Mesenchymal stem cell (in vitro differentiated cells and primary cell): ENCODE data around the gene GFRA1.
"Not testable (repeated sequence)": the region's sequence is repeated elsewhere in the genome, so short reads cannot be mapped to it uniquely, and the experiment has no call there.

ENCODE experiments used
- DNase-seq: peaks from one replicate; pipeline ENCODE4 v3.0.0-alpha.2; 2013
- H2AFZ ChIP-seq: one replicate; pipeline ENCODE4 v1.6.1; 2013; ENCODE audit warnings: low read depth, mild to moderate bottlenecking, control low read depth, inconsistent platforms, low read length, moderate library complexity
- H2AK5ac ChIP-seq: 2 replicates; pipeline ENCODE4 v1.6.1; 2013; ENCODE audit warnings: low read length, moderate library complexity, mild to moderate bottlenecking, inconsistent platforms; ENCODE audit not compliant: severe bottlenecking
- H2BK120ac ChIP-seq: one replicate; pipeline ENCODE4 v1.6.1; 2013; ENCODE audit warnings: low read depth, mild to moderate bottlenecking, inconsistent platforms, low read length, moderate library complexity
- H2BK12ac ChIP-seq, 2 experiments: one replicate each; pipeline ENCODE4 v1.6.1; 2013; ENCODE audit warnings: inconsistent platforms in 2 of 2, low read length in 2 of 2, mild to moderate bottlenecking in 2 of 2, moderate library complexity in 2 of 2, control low read depth in 1 of 2
- H2BK15ac ChIP-seq: one replicate; pipeline ENCODE4 v1.6.1; 2013; ENCODE audit warnings: mild to moderate bottlenecking, low read depth, inconsistent platforms; ENCODE audit not compliant: poor library complexity, severe bottlenecking
- H2BK5ac ChIP-seq: 2 replicates; pipeline ENCODE4 v1.6.1; 2013; ENCODE audit warnings: low read depth, mild to moderate bottlenecking, low read length, control low read depth, inconsistent platforms; ENCODE audit not compliant: poor library complexity, severe bottlenecking
- H3K14ac ChIP-seq, 2 experiments: one replicate each; pipeline ENCODE4 v1.6.1; 2013; ENCODE audit warnings: inconsistent platforms in 2 of 2, low read length in 2 of 2, control low read depth in 1 of 2, mild to moderate bottlenecking in 1 of 2, moderate library complexity in 1 of 2
- H3K18ac ChIP-seq, 2 experiments: one replicate each; pipeline ENCODE4 v1.6.1; 2013; ENCODE audit warnings: inconsistent platforms in 2 of 2, low read length in 2 of 2, control low read depth in 1 of 2, low read depth in 1 of 2, mild to moderate bottlenecking in 1 of 2
- H3K23ac ChIP-seq, 2 experiments: one replicate each; pipeline ENCODE4 v1.6.1; 2013; ENCODE audit warnings: inconsistent platforms in 2 of 2, low read length in 2 of 2, mild to moderate bottlenecking in 2 of 2, moderate library complexity in 2 of 2, control low read depth in 1 of 2
- H3K27ac ChIP-seq: 2 replicates; pipeline ENCODE4 v1.5.1; 2013; ENCODE audit warnings: mild to moderate bottlenecking, moderate library complexity, low read length, control low read depth, inconsistent platforms; ENCODE audit not compliant: poor library complexity, severe bottlenecking
- H3K27me3 ChIP-seq, 2 experiments: 2 replicates each; pipeline versions ENCODE4 v1.6.1 to v1.7.0; 2013; ENCODE audit warnings: low read length in 2 of 2, mild to moderate bottlenecking in 2 of 2, moderate library complexity in 2 of 2, control low read depth in 1 of 2, inconsistent platforms in 1 of 2; ENCODE audit not compliant: control insufficient read depth in 1 of 2, insufficient read depth in 1 of 2
- H3K36me3 ChIP-seq, 2 experiments: 2 replicates each; pipeline versions ENCODE4 v1.6.1 to v1.7.0; 2013; ENCODE audit warnings: low read length in 2 of 2, control low read depth in 1 of 2, inconsistent platforms in 1 of 2, low read depth in 1 of 2, mild to moderate bottlenecking in 1 of 2; ENCODE audit not compliant: insufficient read depth in 2 of 2, control insufficient read depth in 1 of 2
- H3K4ac ChIP-seq, 2 experiments: one replicate each; pipeline ENCODE4 v1.6.1; 2013; ENCODE audit warnings: inconsistent platforms in 2 of 2, low read length in 2 of 2, mild to moderate bottlenecking in 2 of 2, moderate library complexity in 2 of 2, control low read depth in 1 of 2, low read depth in 1 of 2
- H3K4me1 ChIP-seq: 2 replicates; pipeline ENCODE4 v1.6.1; 2013; ENCODE audit warnings: low read depth, low read length, control low read depth; ENCODE audit not compliant: control insufficient read depth, insufficient read depth
- H3K4me2 ChIP-seq: 2 replicates; pipeline ENCODE4 v1.6.1; 2013; ENCODE audit warnings: low read length, mild to moderate bottlenecking, inconsistent platforms; ENCODE audit not compliant: poor library complexity, severe bottlenecking
- H3K4me3 ChIP-seq, 2 experiments: 2 replicates each; pipeline versions ENCODE4 v1.5.1 to v1.7.0; 2013; ENCODE audit warnings: low read length in 2 of 2, mild to moderate bottlenecking in 2 of 2, control low read depth in 1 of 2, low read depth in 1 of 2; ENCODE audit not compliant: insufficient read depth in 1 of 2
- H3K79me1 ChIP-seq: replicated peaks from 2 replicates; pipeline ENCODE4 v1.6.1; 2013; ENCODE audit warnings: mild to moderate bottlenecking, control low read depth, low read length, inconsistent platforms; ENCODE audit not compliant: poor library complexity, severe bottlenecking
- H3K9ac ChIP-seq: 2 replicates; pipeline ENCODE4 v1.7.0; 2013; ENCODE audit warnings: mild to moderate bottlenecking, low read length, moderate library complexity
- H3K9me3 ChIP-seq: 2 replicates; pipeline ENCODE4 v1.7.0; 2013; ENCODE audit warnings: mild to moderate bottlenecking, low read length; ENCODE audit not compliant: control insufficient read depth
- H4K8ac ChIP-seq: one replicate; pipeline ENCODE4 v1.6.1; 2013; ENCODE audit warnings: inconsistent platforms, mild to moderate bottlenecking, low read length, moderate library complexity
- H4K91ac ChIP-seq: one replicate; pipeline ENCODE4 v1.6.1; 2013; ENCODE audit warnings: mild to moderate bottlenecking, low read length, inconsistent platforms
- WGBS: methylation state at CpG from one replicate; pipeline ENCODE4 v1.1.7; 2013; ENCODE audit warnings: mixed read lengths; 5-methylcytosine and 5-hydroxymethylcytosine counted together

Gene GFRA1

DNA sequence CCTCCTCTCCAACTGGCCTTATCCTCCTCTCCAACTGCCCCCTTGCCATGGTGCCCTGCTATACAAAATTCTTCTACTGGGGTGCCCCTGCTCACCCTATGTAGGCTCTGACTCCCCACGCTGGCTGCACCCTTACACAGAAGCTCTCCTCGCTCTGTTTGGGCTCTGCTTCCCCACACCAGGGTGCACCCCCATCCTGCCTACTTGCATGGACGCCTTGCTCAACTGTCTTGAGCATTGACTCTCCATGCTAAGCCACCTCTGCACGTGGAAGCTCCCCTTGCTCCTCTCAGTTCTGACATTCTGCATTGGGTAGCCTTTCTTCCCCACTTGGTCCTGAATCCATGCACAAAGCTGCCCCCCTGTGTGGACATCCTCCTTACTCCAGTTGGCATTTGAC lies 231.1 kb downstream of the GFRA1 start:
- no peak overlapping the region for H4K91ac ChIP-seq
- no peak overlapping the region for H2BK15ac ChIP-seq
- no peaks in the 10 kb centered on the region for H3K36me3 ChIP-seq
- no peak overlapping the region for H3K14ac ChIP-seq
- no peaks in the 10 kb centered on the region for H3K9me3 ChIP-seq
- H3K4ac ChIP-seq: no peak overlapping the region
- H3K27me3 ChIP-seq: peaks cover 0 to 7% of the 10 kb centered on the region in 2 experiments
- no peak overlapping the region for H3K4me3 ChIP-seq
- H2AFZ ChIP-seq: no peak overlapping the region
- no peak overlapping the region for H2BK120ac ChIP-seq
- peaks cover 4% of the 10 kb centered on the region for H3K4me1 ChIP-seq
- no peaks in the 10 kb centered on the region for H3K79me1 ChIP-seq
- no peak overlapping the region for H4K8ac ChIP-seq
- H3K4me2 ChIP-seq: no peak overlapping the region
- H2BK12ac ChIP-seq: no peak overlapping the region
- 81% methylated on average over 4 of the region's 4 CpGs for WGBS
- H2BK5ac ChIP-seq: no peak overlapping the region
- H3K18ac ChIP-seq: peak overlapping the region in 1 of 2 experiments; percentile 44
- no peak overlapping the region for H2AK5ac ChIP-seq
- H3K9ac ChIP-seq: no peak overlapping the region
- no peak overlapping the region for H3K27ac ChIP-seq
- H3K23ac ChIP-seq: no peak overlapping the region
- no peak for DNase-seq

- no peak overlapping the region for H2BK12ac ChIP-seq
- H3K27ac ChIP-seq: no peak overlapping the region
- no peaks in the 10 kb centered on the region for H3K27me3 ChIP-seq
- peaks cover 2% of the 10 kb centered on the region for H3K4me1 ChIP-seq
- no peak overlapping the region for H4K91ac ChIP-seq
- H3K18ac ChIP-seq: no peak overlapping the region
- no peak overlapping the region for H2AFZ ChIP-seq
- H3K9ac ChIP-seq: no peak overlapping the region
- no peak for DNase-seq
- no peaks in the 10 kb centered on the region for H3K79me1 ChIP-seq
- no peak overlapping the region for H2AK5ac ChIP-seq
- no peak overlapping the region for H3K23ac ChIP-seq
- H3K4me2 ChIP-seq: no peak overlapping the region
- H3K4me3 ChIP-seq: no peak overlapping the region
- H2BK5ac ChIP-seq: no peak overlapping the region
- H3K9me3 ChIP-seq: no peaks in the 10 kb centered on the region
- H3K4ac ChIP-seq: no peak overlapping the region
- H2BK120ac ChIP-seq: no peak overlapping the region
- no peaks in the 10 kb centered on the region for H3K36me3 ChIP-seq
- H2BK15ac ChIP-seq: no peak overlapping the region
- H3K14ac ChIP-seq: no peak overlapping the region
- no peak overlapping the region for H4K8ac ChIP-seq
- 89% methylated on average over 5 of the region's 6 CpGs for WGBS
These were observed 233.4 kb downstream of the GFRA1 start for GRCh38 chr10:116039612-116040011.

DNA sequence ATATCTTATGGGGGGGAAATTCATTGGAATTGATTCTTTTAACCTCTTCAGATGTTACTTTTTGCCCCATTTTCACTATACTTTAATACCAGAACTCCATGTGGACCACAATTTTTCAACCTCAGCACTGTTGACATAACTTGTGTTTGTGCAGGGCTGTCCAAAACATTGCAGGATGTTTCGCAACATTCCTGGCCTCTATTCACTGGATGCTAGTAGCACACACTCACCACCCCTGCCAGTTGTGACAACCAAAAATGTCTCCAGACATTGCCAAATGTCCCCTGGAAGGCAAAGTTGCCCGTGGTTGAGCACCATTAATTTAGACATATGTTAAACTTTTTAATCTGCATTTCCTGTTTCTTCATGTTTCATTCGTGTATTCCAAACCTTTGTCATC lies 234.7 kb downstream of the GFRA1 start:
- Histone ChIP-seq H2BK12ac (no peak overlapping the region), H4K8ac (no peak overlapping the region), H3K4me3 (no peak overlapping the region)

GRCh38 chr10:116035406-116035805 lies 237.6 kb downstream of the GFRA1 start:
- not testable (repeated sequence) for DNase-seq, H2AFZ ChIP-seq, H3K27me3 ChIP-seq, H3K18ac ChIP-seq, H4K8ac ChIP-seq, H3K79me1 ChIP-seq, H2BK120ac ChIP-seq, H3K4me1 ChIP-seq, H3K9ac ChIP-seq, H3K14ac ChIP-seq, H3K4me2 ChIP-seq, H2BK5ac ChIP-seq, H4K91ac ChIP-seq, H3K23ac ChIP-seq, H3K27ac ChIP-seq, H3K4me3 ChIP-seq, H3K4ac ChIP-seq, H2BK15ac ChIP-seq, H2AK5ac ChIP-seq, H2BK12ac ChIP-seq, H3K36me3 ChIP-seq
- peaks cover 23% of the 10 kb centered on the region for H3K9me3 ChIP-seq

More for the DNA sequence above, 234.7 kb downstream of the GFRA1 start:
- H3K36me3 ChIP-seq: no peaks in the 10 kb centered on the region
- H3K27me3 ChIP-seq: no peaks in the 10 kb centered on the region
- WGBS: 90% methylated on average over 2 of the region's 3 CpGs
- no peaks in the 10 kb centered on the region for H3K4me1 ChIP-seq
- H2AFZ ChIP-seq: no peak overlapping the region
- peak; percentile 50 for DNase-seq
- no peak overlapping the region for H2AK5ac ChIP-seq
- H2BK5ac ChIP-seq: no peak overlapping the region
- no peak overlapping the region for H3K4me2 ChIP-seq
- H3K23ac ChIP-seq: no peak overlapping the region
- H2BK15ac ChIP-seq: no peak overlapping the region
- no peak overlapping the region for H4K91ac ChIP-seq
- H3K79me1 ChIP-seq: no peaks in the 10 kb centered on the region
- no peak overlapping the region for H3K18ac ChIP-seq
- H3K9me3 ChIP-seq: peaks cover 8% of the 10 kb centered on the region
- no peak overlapping the region for H3K27ac ChIP-seq
- H3K4ac ChIP-seq: no peak overlapping the region
- H3K9ac ChIP-seq: no peak overlapping the region
- no peak overlapping the region for H2BK120ac ChIP-seq
- no peak overlapping the region for H3K14ac ChIP-seq
